Fibroblast of villous mesenchyme (primary cell): Measurements from ENCODE around the gene THRB. TPM values are rescaled to one million over a fixed set of nuclear protein-coding genes. Genes with fewer than 3 reads are reported as not detected.

Source experiments
- DNase-seq: peaks from one replicate; pipeline ENCODE4 v3.0.0-alpha.2; 2010; ENCODE audit warnings: low read depth
- H3K4me3 ChIP-seq: 2 replicates; pipeline ENCODE4 v1.5.1; 2011; ENCODE audit warnings: low read depth, mild to moderate bottlenecking, low read length
- CTCF ChIP-seq: IDR thresholded peaks from 2 replicates; pipeline ENCODE4 v1.5.1; 2012; ENCODE audit warnings: low read depth, mild to moderate bottlenecking, low read length; ENCODE audit not compliant: insufficient read depth
- total RNA-seq: library from RNA; depleted of rRNA; stranded (reverse); fragments of >200 nt; gene quantifications from 2 replicates; pipeline ENCODE4 v1.2.3, GENCODE V29; 2012

THRB gene
- total RNA-seq, 1 donor, result 13.4 TPM

- TF ChIP-seq CTCF, result no peak
- no peak for DNase-seq
Observed at GRCh38 chr3:24479816-24480215, 14.8 kb downstream of the THRB start.

GRCh38 chr3:24476871-24477656 lies 17.6 kb downstream of the THRB start:
- DNase-seq, result no peak
- TF ChIP-seq CTCF, result no peak
- H3K4me3 ChIP-seq, result no peak overlapping the region

More at GRCh38 chr3:24479816-24480215, 14.8 kb downstream of the THRB start:
- H3K4me3 ChIP-seq, result no peak overlapping the region

GRCh38 chr3:24475925-24476324 lies 18.7 kb downstream of the THRB start:
- no peak overlapping the region for H3K4me3 ChIP-seq
- DNase-seq, result no peak
- no peak for TF ChIP-seq CTCF

GRCh38 chr3:24474862-24475261 lies 19.8 kb downstream of the THRB start:
- DNase-seq, result no peak
- no peak for TF ChIP-seq CTCF
- no peak overlapping the region for H3K4me3 ChIP-seq

GRCh38 chr3:24472358-24472757 lies 22.3 kb downstream of the THRB start:
- TF ChIP-seq CTCF, result no peak
- no peak overlapping the region for H3K4me3 ChIP-seq
- no peak for DNase-seq

- DNase-seq, result no peak
- H3K4me3 ChIP-seq, result no peak overlapping the region
- TF ChIP-seq CTCF, result no peak
Observed at GRCh38 chr3:24471486-24471885, 23.2 kb downstream of the THRB start.

GRCh38 chr3:24470277-24470676 lies 24.4 kb downstream of the THRB start:
- TF ChIP-seq CTCF, result no peak
- H3K4me3 ChIP-seq, result no peak overlapping the region
- no peak for DNase-seq
